ENCODE measurements around the gene SLC1A4.

GRCh38 chr2:65050931-65051330 lies 61.7 kb downstream of the SLC1A4 start:
- TF ChIP-seq POLR2AphosphoS5 (IDR thresholded peaks at IDR 0.05), result no peak
- no peak for TF ChIP-seq EP300 (IDR thresholded peaks at IDR 0.05)
- TF ChIP-seq CTCF (IDR thresholded peaks at IDR 0.05), result no peak
